GM12878 (cell line): ENCODE measurements around the gene FBXW12. TPM values are rescaled to one million over a fixed set of nuclear protein-coding genes. Genes with fewer than 3 reads are reported as not detected.
A peak's percentile ranks its signal among the peaks of the same experiment; 100 is the strongest.

Experiments used
- ATAC-seq: fragments of 200-7000 bp; cut with Tn5 transposase; 3 replicates; pipeline ENCODE4 v1.9.1; 2020; ENCODE audit warnings: mild to moderate bottlenecking, moderate library complexity
- BruUV-seq: library from RNA; stranded (reverse); fragments of 400-500 nt; replicated peaks from 2 replicates; lab custom pipeline; 2021; lab: Mats Ljungman, UMichigan
- CTCF ChIA-PET: fragments of 300-600 bp; sonication (Branson Sonifier 250); formaldehyde crosslinking; extraction: SDS; loops from one replicate; lab custom pipeline; 2021; ENCODE audit warnings: inconsistent platforms; lab: Yijun Ruan, JAX
- POLR2A ChIA-PET: fragments of 350-600 bp; formaldehyde crosslinking; extraction: SDS; loops from one replicate; lab custom pipeline; 2021; ENCODE audit warnings: inconsistent platforms; lab: Charles Lee
- RAD21 ChIA-PET: fragments of 300-600 bp; sonication (Branson Sonifier 250); formaldehyde crosslinking; loops from one replicate; lab custom pipeline; 2023; ENCODE audit warnings: antibody characterized with exemption; ENCODE audit not compliant: unreplicated experiment; lab: Charles Lee
- SMC1A ChIA-PET: fragments of 300-600 bp; sonication (Branson Sonifier 250); formaldehyde crosslinking; loops from one replicate; lab custom pipeline; 2023; ENCODE audit not compliant: unreplicated experiment, uncharacterized antibody; lab: Charles Lee
- DNase-seq: peaks from one replicate; pipeline ENCODE4 v3.0.0-alpha.2; 2011; ENCODE audit warnings: low read depth, low spot score
- FAIRE-seq: peaks from 3 replicates; lab custom pipeline; 2011; peaks lifted over from hg19 to GRCh38; lab: Jason Lieb, UNC
- H2AFZ ChIP-seq: 2 replicates; pipeline ENCODE4 v1.6.0; 2011; ENCODE audit warnings: low read depth, low read length, control low read depth; ENCODE audit not compliant: control insufficient read depth
- H3K27ac ChIP-seq: 2 replicates; pipeline ENCODE4 v1.5.1; 2011; ENCODE audit warnings: control low read depth; ENCODE audit not compliant: control insufficient read depth, insufficient read depth
- H3K27me3 ChIP-seq, 2 experiments: replicated peaks in 1 of 2; 2 replicates each; pipeline versions ENCODE4 v1.6.0 to v1.6.1; 2011; ENCODE audit warnings: low read length in 1 of 2; ENCODE audit not compliant: control insufficient read depth in 2 of 2, insufficient read depth in 2 of 2
- H3K36me3 ChIP-seq, 2 experiments: 2 replicates each; pipeline ENCODE4 v1.5.1; 2011; ENCODE audit warnings: low read length in 1 of 2; ENCODE audit not compliant: control insufficient read depth in 2 of 2, insufficient read depth in 2 of 2
- H3K4me1 ChIP-seq: 2 replicates; pipeline ENCODE4 v1.6.1; 2011; ENCODE audit warnings: mild to moderate bottlenecking, low read length, moderate library complexity, mixed read lengths; ENCODE audit not compliant: control insufficient read depth, insufficient read depth
- H3K4me2 ChIP-seq: 2 replicates; pipeline ENCODE4 v1.6.0; 2011; ENCODE audit warnings: control low read depth; ENCODE audit not compliant: control insufficient read depth, insufficient read depth
- H3K4me3 ChIP-seq: fragments of 200-600 bp; sonication (generic); 2 replicates; pipeline ENCODE4 v1.5.1; 2016
- H3K79me2 ChIP-seq: 2 replicates; pipeline ENCODE4 v1.6.0; 2011; ENCODE audit warnings: low read length; ENCODE audit not compliant: control insufficient read depth, insufficient read depth
- H3K9ac ChIP-seq: 2 replicates; pipeline ENCODE4 v1.8.0; 2011; ENCODE audit warnings: low read length, control low read depth, mixed read lengths; ENCODE audit not compliant: control insufficient read depth, insufficient read depth
- H3K9me3 ChIP-seq: replicated peaks from 3 replicates; pipeline ENCODE4 v1.5.1; 2011; ENCODE audit warnings: mild to moderate bottlenecking, low read length; ENCODE audit not compliant: control insufficient read depth, insufficient read depth
- H4K20me1 ChIP-seq: 2 replicates; pipeline ENCODE4 v1.6.0; 2011; ENCODE audit not compliant: control insufficient read depth, insufficient read depth
- BACH1 ChIP-seq: fragments of 450-650 bp; IDR thresholded peaks from 2 replicates; pipeline ENCODE4 v1.6.1; 2017; ENCODE audit warnings: mild to moderate bottlenecking, borderline replicate concordance
- CBFB ChIP-seq: IDR thresholded peaks from 2 replicates; pipeline ENCODE4 v1.6.1; 2016; ENCODE audit warnings: antibody characterized with exemption, low read depth
- CHD2 ChIP-seq: IDR thresholded peaks from 2 replicates; pipeline ENCODE4 v1.6.1; 2011; ENCODE audit warnings: low read depth, low read length, improper control_type of control experiment, borderline replicate concordance
- CHD4 ChIP-seq: fragments of 200-600 bp; sonication (generic); IDR thresholded peaks from 2 replicates; pipeline ENCODE4 v1.6.1; 2016; ENCODE audit warnings: mild to moderate bottlenecking
- EGR1 ChIP-seq, 2 experiments: IDR thresholded peaks; 1 replicate in 1 of 2; 2 replicates in 1 of 2; pipeline ENCODE4 v1.6.1; 2011 to 2012; ENCODE audit warnings: low read depth in 2 of 2, low read length in 2 of 2, borderline replicate concordance in 1 of 2, mild to moderate bottlenecking in 1 of 2, moderate library complexity in 1 of 2
- JUND ChIP-seq: IDR thresholded peaks from 2 replicates; pipeline ENCODE4 v1.6.1; 2012; ENCODE audit warnings: low read depth, mild to moderate bottlenecking, low read length, improper control_type of control experiment, moderate library complexity
- LARP7 ChIP-seq: fragments of 450-650 bp; IDR thresholded peaks from 2 replicates; pipeline ENCODE4 v1.6.1; 2017; ENCODE audit warnings: mild to moderate bottlenecking
- PBX3 ChIP-seq: IDR thresholded peaks from 2 replicates; pipeline ENCODE4 v1.6.1; 2011; ENCODE audit warnings: mild to moderate bottlenecking, low read depth, low read length, moderate library complexity; ENCODE audit not compliant: insufficient replicate concordance
- RBBP5 ChIP-seq: fragments of 200-600 bp; sonication (generic); conservative IDR thresholded peaks from 2 replicates; pipeline ENCODE4 v1.6.1; 2016
- TCF7 ChIP-seq: IDR thresholded peaks from 2 replicates; pipeline ENCODE4 v1.6.1; 2014; ENCODE audit warnings: antibody characterized with exemption, borderline replicate concordance
- ZNF592 ChIP-seq: fragments of 450-650 bp; IDR thresholded peaks from 2 replicates; pipeline ENCODE4 v1.6.1; 2017; ENCODE audit warnings: mild to moderate bottlenecking, moderate library complexity
- WGBS: methylation state at CpG from one replicate; pipeline ENCODE4 v1.1.6; 2016; ENCODE audit warnings: low lambda C conversion rate; ENCODE audit not compliant: insufficient replicate concordance, insufficient coverage; ENCODE audit errors: missing lambda C conversion rate; 5-methylcytosine and 5-hydroxymethylcytosine counted together
- in situ Hi-C: fragments of 300-500 bp; cut with MboI; formaldehyde crosslinking; loops from 9 replicates; pipeline ENCODE4 v1.14.3; 2018; ENCODE audit warnings: mixed read lengths
- intact Hi-C: fragments of 100-400 bp; cut with micrococcal nuclease; formaldehyde crosslinking; loops from one replicate; pipeline ENCODE4 v1.14.2; 2022; ENCODE audit not compliant: unreplicated experiment
- polyA plus RNA-seq, 11 experiments: library from polyadenylated mRNA; depleted of rRNA in 4 of 11; unstranded in 6 of 11; stranded (reverse) in 5 of 11; fragments of >200 nt; fragmentation: Nextera tagmentation in 4 of 11; fragmentation: Illumina TruSeq in 1 of 11; extraction: Ambion mirVana in 4 of 11; extraction: Trizol in 1 of 11; gene quantifications; 1 replicate in 1 of 11; 2 replicates in 10 of 11; pipeline versions ENCODE4 v1.2.1 to v1.2.3, GENCODE V29; 2011 to 2016; ENCODE audit warnings: inconsistent platforms in 2 of 11, missing spikeins in 2 of 11, low read depth in 1 of 11
- total RNA-seq, 4 experiments: library from RNA; depleted of rRNA in 3 of 4; stranded (reverse); fragments of >200 nt in 3 of 4; fragmentation: Illumina TruSeq in 1 of 4; extraction: Trizol in 1 of 4; gene quantifications; 2 replicates each; pipeline versions ENCODE4 v1.2.1 to v1.2.3, GENCODE V29; 2013 to 2021

Gene FBXW12
- total and polyA plus RNA-seq, 10 of the 15 experiments (the other 5 are each of a cell fraction or from before 2014, with no cell fraction given) = 0.04 to 0.18 (median 0.12) TPM; not detected in 4

DNA sequence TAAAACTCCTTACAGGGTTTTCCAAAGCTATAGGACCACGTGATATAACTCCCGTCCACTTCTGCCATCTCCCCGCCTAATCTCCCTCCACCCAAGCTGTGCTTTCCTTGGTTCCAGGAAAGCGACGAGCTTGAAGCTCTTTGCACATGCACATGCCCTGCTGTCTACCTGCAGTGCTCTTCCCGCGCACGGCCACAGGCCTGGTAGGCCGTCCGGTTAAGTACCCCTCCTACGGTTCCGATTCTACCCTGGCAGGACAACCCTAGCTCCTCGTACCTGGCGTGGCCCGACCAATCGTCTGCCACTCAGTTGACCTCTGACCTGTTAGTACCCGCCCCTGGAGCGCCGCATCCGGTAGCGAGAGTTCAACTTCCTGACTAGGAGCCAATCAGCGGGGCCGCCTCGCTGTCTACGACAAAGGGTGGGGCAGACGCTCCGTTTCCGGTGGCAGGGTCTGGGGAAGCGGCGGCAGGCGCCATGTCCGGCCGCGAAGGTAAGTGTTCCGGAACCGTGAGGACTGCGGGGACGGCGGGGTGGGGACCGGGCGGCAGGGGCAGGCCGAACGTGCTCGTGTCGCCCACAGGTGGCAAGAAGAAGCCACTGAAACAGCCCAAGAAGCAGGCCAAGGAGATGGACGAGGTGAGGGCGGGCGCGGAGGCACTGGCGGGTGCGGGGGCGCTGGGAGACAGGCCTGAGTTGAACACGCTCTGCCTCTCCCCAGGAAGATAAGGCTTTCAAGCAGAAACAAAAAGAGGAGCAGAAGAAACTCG is 68.0 kb downstream of the FBXW12 start, which contains the start of the genes CCDC51 and TMA7 (continued):
- peak; percentile 82 for TF ChIP-seq PBX3
- no peak for TF ChIP-seq RBBP5
- no peak for TF ChIP-seq TCF7
- TF ChIP-seq EGR1 (IDR thresholded peaks at IDR 0.05; ENCODE audit: borderline replicate concordance in 1 of 2, low read depth in 2 of 2, low read length in 2 of 2) = peak in 1 of 2 experiments; percentile 79; a peak in 2 of 3 replicates
- no peak for TF ChIP-seq CHD4
- TF ChIP-seq BACH1 = peak; percentile 72

GRCh38 chr3:48440590-48440958 is 68.6 kb downstream of the FBXW12 start:
- ChIA-PET CTCF (interaction anchor here (1.0 to 12.5 kb wide), 7 partner anchors 10 to 200 kb away, joined by 3 to 757 read pairs (median 11); partner anchors contain the start of genes PFKFB4 and ZNF589), RAD21 (interaction anchor here (1.3 to 3.3 kb wide), 8 partner anchors 12 to 223 kb away, joined by 3 to 20 read pairs (median 6); partner anchors contain the start of genes NME6 and PFKFB4), POLR2A (interaction anchor here (1.4 to 2.6 kb wide), 9 partner anchors 8 to 252 kb away, joined by 3 to 11 read pairs (median 7); partner anchors contain the start of genes CDC25A and PFKFB4), SMC1A (interaction anchor here (0.6 to 11.5 kb wide), 9 partner anchors 20 to 247 kb away, joined by 3 to 287 read pairs (median 4); a partner anchor contains a TSS)
- ATAC-seq (peak; percentile 11), FAIRE-seq (no peak), DNase-seq (no peak)
- H3K4me1 ChIP-seq = peaks cover 19% of the 10 kb centered on the region
- under 1% methylated on average over 21 of the region's 21 CpGs for WGBS
- peaks cover 41% of the 10 kb centered on the region for H3K79me2 ChIP-seq
- intact Hi-C loops (no loop called here), in situ Hi-C loops (no loop called here)
- BruUV-seq = TSS peak; percentile 85
- TF ChIP-seq JUND = no peak
- no peak for TF ChIP-seq ZNF592
- 0 out of 2 replicates have a peak, but pooled peaks have one; percentile 0 for TF ChIP-seq LARP7
- TF ChIP-seq CBFB = 0 out of 2 replicates have a peak, but pooled peaks have one; percentile 6
- no peak for TF ChIP-seq CHD2
- no peaks in the 10 kb centered on the region for H3K27me3 ChIP-seq
- peak overlapping the region; percentile 96 for H3K9ac ChIP-seq
- peaks cover 0 to 3% of the 10 kb centered on the region in 2 experiments; a peak in 3 of 4 replicates for H3K36me3 ChIP-seq
- peak overlapping the region; percentile 89 for H3K4me3 ChIP-seq
- no peaks in the 10 kb centered on the region for H4K20me1 ChIP-seq
- peak overlapping the region; percentile 81 for H3K4me2 ChIP-seq
- peak overlapping the region; percentile 86 for H3K27ac ChIP-seq
- H3K9me3 ChIP-seq = no peaks in the 10 kb centered on the region
- no peak overlapping the region for H2AFZ ChIP-seq
